ENCODE data around the gene SETD6. TPM values are rescaled to one million over a fixed set of nuclear protein-coding genes. Genes with fewer than 3 reads are reported as not detected.

SETD6 gene
- total RNA-seq, 4 donors from 2014 or later: 18.2 to 27.5 (median 22.0) TPM

Small RNA genes within 50 kb of the gene (small RNA-seq; reads per million reads assigned to genes)
- 0 reads per million in 3 donors for gene RNU6-103P
- 103 to 232 (median 117) reads per million in 3 donors for gene SNORA46
- gene SNORA50A: 0 reads per million in 3 donors

Other genes with a start within 250 kb of the SETD6 start
- not detected for gene PRSS54, start 220.5 kb upstream of the SETD6 start, total RNA-seq
- gene GINS3, start 123.0 kb upstream of the SETD6 start, total RNA-seq: 1 to 10 TPM; 1.2 to 2.0 (median 1.8) TPM
- gene NDRG4, start 15.4 kb upstream of the SETD6 start, total RNA-seq: 10 to 100 TPM; 11.1 to 14.8 (median 12.3) TPM
- gene CNOT1, start 114.3 kb downstream of the SETD6 start, total RNA-seq: 10 to 100 TPM; 92.1 to 97.6 (median 95.6) TPM
- 10 to 100 TPM in 3 of 4 donors, 1 to 10 TPM in 1; 8.1 to 11.6 (median 10.3) TPM for gene SLC38A7, start 169.3 kb downstream of the SETD6 start, total RNA-seq
- gene GOT2, start 218.8 kb downstream of the SETD6 start, total RNA-seq: 100 to 1,000 TPM in 1 of 4 donors, 10 to 100 TPM in 3; 64.1 to 108 (median 92.6) TPM

Data from esophagus muscularis mucosa (tissue), 4 donors.